ENCODE data around the gene RIOK3.
"Not testable (repeated sequence)": the region's sequence is repeated elsewhere in the genome, so short reads cannot be mapped to it uniquely, and the experiment has no call there.

Gene RIOK3

GRCh38 chr18:23498877-23499276 lies 45.8 kb downstream of the RIOK3 start:
- DNase-seq: peak; percentile 84

DNA sequence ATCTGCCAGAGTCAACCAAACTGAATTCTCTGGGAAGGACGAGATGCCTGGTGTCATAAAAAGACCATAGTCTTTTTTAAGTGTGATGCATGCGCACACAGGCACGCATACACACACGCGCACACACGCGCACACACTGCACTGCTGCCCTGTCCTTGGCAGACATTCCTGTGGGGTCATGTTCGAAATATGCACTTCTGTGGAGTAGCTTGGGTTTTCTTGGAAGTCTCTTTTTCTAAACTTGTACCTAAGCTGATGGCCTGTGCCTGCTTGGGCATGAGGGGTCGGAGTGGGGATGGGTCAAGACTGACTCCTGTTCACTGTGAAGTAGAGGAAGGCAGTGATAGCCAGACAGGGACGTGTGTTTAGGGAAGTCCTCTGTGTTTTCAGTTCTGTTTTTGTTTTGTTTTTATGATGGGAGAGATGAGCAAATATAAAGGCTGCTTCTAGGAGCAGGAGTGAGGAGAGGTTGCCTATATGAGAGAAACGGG lies 46.2 kb downstream of the RIOK3 start:
- DNase-seq: no peak

DNA sequence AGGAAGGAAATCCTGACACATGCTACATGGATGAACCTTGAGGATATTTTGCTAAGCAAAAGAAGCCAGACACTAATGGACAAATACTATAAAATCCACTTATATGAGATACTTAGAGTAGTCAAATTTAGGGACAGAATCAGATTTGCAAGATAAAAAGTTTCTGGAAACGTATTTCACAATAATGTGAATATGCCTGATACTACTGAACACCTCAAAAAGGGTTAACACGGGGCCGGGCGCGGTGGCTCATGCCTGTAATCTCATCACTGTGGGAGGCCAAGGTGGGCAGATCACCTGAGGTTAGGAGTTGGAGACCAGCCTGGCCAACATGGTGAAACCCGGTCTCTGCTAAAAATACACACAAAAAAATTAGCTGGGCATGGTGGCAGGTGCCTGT lies 48.5 kb downstream of the RIOK3 start:
- no peak for DNase-seq

DNA sequence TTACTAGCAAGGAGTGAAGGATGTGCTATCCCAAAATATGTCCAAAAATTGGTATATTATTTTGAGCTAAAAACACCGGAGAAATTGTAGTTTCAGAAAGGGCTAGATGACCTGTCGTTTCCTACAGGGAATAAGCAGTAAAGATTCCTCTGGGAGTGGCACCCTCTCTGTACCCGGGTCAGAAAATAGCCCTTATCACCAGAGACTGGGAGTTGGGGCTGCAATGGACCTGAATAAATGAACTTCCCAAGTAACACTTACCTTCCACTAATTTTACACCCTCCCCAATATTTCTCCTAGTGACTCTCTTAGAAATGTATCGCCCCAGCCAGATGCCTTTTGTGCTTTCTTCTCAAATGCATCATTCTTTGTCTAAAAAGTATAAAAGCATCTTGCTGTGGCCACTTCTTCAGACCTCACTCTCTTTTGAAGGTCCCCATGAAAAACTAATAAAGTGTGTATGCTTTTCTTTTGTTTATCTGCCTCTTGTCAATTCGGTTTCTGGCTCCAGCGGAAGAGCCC lies 49.5 kb downstream of the RIOK3 start:
- no peak for DNase-seq

DNA sequence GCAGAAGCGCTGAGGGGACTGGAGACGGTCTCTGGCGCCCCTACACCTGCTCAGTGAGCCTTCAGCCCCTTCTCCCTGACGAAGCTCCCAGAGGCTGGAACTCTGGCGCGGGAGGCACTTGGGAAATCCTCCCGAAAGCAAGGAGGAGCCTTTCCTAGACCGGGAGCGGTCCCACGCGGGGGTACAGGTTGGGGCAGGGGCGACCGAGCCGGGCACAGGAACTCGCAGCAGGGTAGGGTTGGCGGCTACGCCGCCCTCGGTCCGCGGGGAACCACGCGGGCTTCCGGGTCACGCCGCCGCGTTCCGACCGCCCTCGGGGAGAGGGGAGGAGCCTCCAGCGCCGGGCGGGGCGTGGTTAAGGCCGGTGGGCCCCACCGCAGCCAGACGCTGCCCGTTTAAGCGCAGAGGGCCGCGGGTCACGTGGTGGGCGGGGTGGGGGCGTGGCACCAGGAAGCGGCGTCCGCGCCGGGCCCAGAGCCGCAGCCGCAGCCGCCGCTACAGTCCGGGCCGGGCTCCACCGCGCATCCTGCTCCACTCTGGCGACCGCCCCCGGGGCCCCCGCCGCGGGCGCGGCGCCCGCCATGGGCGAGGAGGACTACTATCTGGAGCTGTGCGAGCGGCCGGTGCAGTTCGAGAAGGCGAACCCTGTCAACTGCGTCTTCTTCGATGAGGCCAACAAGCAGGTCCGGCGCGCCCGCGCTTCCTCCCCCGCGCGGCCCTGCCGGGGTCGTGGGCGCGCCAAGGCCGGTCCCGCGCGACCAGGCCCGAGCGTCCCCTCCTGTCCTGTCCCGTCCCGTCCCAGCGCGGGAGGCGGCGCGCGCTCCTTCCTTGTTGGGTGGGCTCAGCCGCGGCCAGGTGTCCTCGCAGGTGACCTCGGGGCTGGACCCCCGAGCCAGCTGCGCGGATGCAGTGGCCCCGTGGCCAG lies 50.2 kb downstream of the RIOK3 start, which contains the start of gene RMC1:
Gene RMC1 (plus strand): TSS at position 474 of the 925 bp plus-strand sequence. CDS start 108 bp downstream, at position 582.
- DNase-seq: peak; percentile 98

GRCh38 chr18:23503963-23504344 lies 50.9 kb downstream of the RIOK3 start:
- no peak for DNase-seq

DNA sequence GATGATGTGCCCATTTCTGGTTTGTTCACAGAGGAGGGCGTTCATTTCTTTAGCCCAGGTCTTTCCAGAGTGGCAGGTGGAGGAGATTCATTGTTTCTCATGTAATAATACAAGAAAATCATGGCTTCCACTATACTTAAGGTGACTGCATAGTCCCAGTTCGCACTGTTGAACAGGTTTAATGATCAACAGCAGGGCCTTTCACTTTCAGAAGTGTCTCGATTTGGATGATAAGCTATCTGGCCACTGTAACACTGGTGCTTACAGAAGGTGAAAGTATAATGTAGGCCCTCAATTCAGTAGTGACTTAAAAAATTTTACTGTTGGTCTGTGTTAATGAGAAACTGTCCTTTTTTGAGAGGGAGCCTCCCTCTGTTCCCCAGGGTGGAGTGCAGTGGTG lies 51.6 kb downstream of the RIOK3 start:
- DNase-seq: peak; percentile 59

DNA sequence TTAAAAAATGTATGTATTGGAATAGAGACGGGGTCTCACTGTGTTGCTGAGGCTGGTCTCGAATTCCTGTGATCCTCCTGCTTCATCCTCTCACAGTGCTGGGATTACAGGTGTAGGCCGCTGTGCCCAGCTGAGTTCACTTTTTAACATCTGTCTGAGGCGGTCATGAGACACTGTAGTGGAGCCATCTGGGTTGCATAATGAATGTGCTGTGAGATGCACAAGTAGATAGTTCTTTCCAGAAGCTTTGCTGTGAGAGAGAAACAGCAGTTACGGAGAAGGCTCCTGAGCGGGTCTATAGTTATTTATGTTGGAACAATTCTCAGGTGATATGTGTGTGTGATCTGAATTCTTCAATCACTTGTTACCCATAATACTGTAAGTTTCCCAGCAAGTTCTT lies 53.3 kb downstream of the RIOK3 start:
- DNase-seq: no peak

GRCh38 chr18:23510923-23511322 lies 57.8 kb downstream of the RIOK3 start:
- not testable (repeated sequence) for DNase-seq

- not testable (repeated sequence) for DNase-seq
Observed at GRCh38 chr18:23512216-23512615, 59.1 kb downstream of the RIOK3 start.

GRCh38 chr18:23512641-23513040 lies 59.6 kb downstream of the RIOK3 start:
- DNase-seq: no peak

DNA sequence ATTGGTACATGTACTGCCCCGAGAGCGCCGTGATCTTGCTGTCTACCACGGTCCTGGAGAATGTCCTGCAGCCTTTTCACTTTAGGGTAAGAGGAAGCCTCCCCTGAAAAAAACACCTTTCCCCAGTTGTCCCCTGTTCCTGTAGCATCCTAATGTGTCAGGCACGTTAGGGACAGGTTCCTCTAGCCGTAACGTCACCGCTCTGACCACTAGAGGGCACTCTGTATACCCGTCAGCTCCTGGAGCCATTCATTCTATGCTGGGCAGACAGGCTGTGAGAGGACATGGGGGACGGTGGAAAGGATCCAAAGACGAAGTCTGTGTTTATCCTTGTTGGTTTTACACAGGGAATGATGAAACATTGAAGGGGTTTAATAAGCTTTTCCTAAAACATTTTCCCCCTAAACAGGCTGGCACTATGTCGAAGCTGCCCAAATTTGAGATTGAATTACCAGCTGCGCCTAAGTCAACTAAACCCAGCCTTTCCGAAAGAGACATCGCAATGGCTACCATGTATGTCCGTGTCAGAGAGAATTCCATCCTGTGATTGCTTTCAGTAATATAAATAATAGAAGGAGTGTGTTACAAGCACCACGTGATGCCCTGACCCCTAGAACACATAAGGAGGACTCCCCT lies 62.9 kb downstream of the RIOK3 start:
- DNase-seq: peak; percentile 85

DNA sequence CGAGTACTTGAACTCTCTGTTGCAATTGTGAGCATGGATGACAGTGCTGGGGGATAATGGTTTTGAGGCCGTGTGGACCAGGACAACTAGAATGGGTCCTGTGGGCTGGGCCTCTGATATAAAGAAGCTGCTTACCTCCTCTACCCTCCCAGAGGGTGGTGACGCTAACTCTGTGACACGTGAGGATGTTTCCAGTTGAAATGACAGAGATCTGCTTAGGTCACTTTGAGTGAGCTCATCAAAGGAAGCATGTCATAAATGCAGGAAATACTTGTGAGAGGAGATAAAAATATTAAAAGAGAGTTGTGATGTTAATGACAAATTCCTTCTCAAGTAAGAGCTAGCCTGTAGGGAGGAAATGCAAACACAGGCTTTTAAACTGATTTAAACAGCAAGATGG lies 66.6 kb downstream of the RIOK3 start:
- DNase-seq: no peak

DNA sequence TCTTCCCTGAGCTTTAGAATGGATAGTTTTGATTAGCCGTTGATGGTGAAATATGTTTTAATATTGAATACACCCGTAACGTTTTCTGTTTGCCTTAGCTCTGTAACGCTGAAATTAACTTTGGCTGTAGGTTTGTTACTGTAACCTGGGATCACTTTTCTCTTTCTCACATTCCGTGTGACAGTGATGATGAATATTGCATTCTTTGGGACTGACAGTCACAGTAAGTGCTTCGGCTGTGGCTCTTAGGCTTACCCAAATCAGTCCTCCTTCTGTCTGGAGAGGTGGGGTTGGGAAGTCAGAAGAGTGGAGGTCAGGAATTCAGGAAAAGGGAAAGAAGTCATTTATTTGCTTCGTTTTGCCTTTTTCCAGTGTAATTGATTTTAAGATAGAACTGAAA lies 68.2 kb downstream of the RIOK3 start:
- no peak for DNase-seq

- no peak for DNase-seq
Observed at GRCh38 chr18:23521907-23522306, 68.8 kb downstream of the RIOK3 start.

DNA sequence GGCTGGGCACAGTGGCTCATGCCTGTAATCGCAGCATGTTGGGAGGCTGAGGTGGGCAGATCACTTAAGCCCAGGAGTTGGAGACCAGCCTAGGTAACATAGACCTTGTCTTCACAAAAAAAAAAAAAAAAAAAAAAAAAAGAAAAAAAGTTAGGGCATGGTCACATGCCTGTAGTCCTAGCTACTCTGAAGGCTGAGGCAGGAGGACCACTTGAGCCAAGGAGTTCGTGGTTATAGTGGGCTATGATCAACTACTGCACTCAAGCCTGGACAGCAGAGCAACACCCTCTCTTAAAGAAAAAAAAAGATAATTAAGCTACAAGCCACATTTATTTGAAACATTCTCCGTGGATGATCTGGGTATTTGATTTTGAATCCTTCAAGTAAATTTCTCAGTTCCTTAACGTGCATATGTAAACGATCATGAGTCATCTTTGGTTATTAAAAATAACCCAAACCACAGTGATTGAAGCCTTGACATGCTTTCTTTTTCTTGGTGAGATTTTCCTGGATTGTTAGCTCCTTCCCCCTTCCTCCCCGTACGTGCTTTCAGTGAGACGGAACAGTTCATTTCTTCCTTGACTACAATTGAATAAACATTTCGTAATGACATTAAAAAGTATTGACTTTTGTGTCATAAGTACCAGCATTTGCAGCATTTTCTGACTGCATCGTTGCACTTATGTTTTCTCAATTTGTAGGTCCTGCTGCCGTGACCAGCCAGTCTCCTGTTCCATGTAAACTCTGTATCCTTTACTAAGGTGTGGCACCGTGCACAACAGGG lies 70.5 kb downstream of the RIOK3 start:
- DNase-seq: no peak

DNA sequence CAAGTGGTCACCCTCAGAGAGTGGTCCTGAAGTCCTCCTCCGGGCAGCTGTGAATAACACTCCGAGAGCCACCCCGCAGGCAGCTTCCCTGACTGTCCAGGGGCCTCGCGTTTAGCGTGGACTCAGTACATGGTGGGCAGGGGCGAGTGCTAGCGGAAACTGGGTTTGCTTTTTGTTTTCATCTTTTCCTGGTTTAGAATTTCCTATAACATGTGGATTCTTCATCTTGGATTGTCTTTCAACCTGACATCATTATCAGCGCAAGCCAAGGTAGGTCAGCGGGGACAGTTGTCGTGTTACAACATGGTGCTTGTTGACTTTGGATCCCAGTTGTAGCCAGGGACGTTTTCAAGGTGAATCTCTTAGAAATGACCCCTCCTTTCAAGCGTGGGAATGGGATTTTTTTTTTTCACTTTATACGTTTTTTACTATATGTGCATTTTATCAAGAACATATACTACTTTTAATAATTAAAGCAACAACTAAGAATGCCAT lies 71.2 kb downstream of the RIOK3 start:
- no peak for DNase-seq

DNA sequence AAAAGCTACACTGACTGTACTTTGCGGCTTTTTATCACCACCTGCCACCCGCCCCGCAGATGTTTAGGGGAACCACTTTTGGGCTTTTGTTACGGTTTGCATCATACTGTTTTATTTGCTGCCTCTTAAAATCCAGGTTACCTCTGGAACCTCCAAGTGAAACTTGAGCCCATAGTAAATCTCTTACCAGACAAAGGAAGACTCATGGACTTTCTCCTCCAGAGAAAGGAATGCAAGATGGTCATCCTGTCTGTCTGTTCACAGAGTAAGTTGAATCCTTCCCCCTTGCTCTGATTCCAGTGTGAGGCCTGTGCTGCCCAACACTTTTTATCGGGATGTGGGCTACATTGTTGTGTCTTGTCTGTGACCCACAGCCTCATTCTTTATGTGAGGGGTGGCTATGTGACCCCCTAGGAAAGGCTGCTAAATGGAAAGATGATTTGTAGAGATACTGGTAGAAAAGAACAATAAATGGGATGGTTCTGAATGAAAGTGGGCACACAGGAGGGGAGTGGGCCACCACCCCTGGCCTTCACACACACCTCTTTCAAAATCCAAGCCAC lies 73.5 kb downstream of the RIOK3 start:
- DNase-seq: no peak

- DNase-seq: no peak
Observed at GRCh38 chr18:23528580-23529472, 75.7 kb downstream of the RIOK3 start.

DNA sequence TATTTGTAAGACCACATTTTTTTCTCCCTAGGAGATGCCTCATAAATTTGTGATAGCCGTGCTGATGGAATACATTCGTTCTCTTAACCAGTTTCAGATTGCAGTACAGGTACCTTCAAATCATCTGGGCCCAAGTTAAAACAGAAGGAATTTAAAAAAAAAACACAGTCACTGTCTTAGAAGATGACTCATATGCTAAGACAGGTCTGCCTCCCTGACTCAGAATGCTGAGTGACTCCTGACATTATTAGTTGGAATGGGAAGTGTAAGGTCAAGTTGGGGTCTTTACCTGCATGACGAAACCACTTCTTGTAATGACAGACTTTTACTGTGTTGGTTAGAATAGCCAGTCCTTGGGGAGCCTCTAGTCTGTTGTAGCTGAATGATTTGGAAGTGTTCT lies 76.5 kb downstream of the RIOK3 start:
- DNase-seq: peak; percentile 49

- no peak for DNase-seq
Observed at GRCh38 chr18:23530195-23530594, 77.1 kb downstream of the RIOK3 start.
